NCI-H446 treated with DMSO at 0.1 percent for 48 hours (cell line): ENCODE data around the gene MAFF.
A peak's percentile ranks its signal among the peaks of the same experiment; 100 is the strongest.

Experiments used
- DNase-seq: peaks from one replicate; lab custom pipeline; 2025; lab: John Stamatoyannopoulos, UW

Gene MAFF

DNA sequence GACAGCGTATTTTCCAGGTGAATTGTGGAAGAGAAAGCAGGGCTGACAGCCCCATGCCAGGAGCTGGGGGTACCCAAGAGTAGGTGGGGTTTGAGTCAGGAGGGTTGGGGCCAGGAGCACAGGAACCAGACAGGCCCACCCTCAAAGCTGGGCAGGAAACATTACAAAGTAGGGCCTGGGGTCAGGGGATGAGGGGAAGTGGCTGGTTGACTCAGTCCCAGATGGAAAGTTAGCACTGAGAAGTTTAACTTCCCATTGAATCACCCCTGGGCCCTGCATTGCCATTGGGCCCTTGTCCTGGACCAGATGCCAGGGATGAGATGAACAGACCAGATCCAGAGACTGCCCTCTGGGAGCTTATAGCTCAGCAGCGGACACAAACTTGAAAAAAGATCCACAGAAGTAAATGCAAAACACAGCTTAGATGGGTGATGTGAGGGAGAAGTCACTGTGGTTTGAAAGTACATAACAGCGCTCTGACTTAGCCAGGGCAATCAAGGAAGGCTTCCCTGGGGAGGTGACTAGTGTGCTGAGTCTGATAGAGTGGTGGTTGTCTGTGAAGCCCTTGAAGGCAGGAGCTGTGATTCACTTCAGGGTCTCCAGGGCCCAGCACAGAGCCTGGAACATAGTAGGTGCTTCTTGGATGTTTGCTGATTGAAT, 2.2 kb downstream of the MAFF start:
- DNase-seq: no peak

GRCh38 chr22:38204784-38205183, 3.0 kb downstream of the MAFF start:
- no peak for DNase-seq

- peak; percentile 9 for DNase-seq
Measured at GRCh38 chr22:38205261-38206128, 3.7 kb downstream of the MAFF start.

- no peak for DNase-seq
Measured at GRCh38 chr22:38207898-38208432, 6.2 kb downstream of the MAFF start.

- DNase-seq: no peak
Measured at GRCh38 chr22:38208551-38208968, 6.8 kb downstream of the MAFF start.

GRCh38 chr22:38211556-38211955, 9.8 kb downstream of the MAFF start:
- DNase-seq: no peak

GRCh38 chr22:38212442-38212841, 10.6 kb downstream of the MAFF start:
- no peak for DNase-seq

DNA sequence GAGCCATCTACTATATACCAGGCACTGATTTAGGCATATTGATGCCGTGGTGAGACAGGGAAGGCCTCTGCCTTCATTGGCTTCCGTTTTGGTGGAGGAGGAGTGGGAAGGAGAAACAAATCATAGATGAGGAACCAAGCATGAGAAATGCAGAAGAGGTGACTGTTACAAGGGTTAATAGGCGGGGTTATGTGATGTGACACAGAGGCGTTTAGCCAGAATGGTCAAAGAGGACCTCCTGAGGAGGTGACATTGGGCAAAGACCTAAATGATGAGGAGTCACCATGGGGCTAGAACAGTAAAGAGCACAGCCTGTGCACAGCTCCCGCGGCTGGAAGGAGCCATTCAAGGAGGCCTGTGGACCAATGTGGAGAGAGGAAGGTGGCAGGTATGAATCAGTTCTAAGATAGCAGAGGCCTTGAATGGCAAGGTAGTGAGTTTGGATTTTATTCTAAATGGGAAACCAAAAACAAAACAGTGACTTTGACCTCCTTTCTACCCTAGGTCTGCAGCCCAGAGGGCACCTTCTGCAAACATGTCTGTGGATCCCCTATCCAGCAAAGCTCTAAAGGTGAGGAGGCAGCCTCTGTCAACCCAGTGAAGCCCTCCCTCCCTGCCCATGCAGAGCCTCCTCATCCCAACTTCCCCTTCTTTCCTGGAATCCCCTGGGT, 11.7 kb downstream of the MAFF start:
- DNase-seq: no peak

DNA sequence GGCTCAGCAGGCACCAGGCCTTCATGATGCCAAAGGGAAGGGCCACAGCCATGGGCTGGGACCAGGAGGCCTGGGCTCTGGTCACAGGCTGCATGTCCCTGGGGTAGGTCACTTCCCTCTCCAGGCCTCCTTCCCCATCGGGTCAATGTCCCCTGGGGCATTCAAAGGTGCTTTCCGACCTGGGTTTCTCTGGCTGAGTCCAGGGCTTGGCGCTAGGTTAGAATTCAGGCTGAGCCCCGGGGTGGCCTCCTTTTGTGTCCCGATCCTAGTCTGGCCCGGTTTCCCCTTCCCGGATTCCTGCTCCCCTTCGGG, 12.2 kb downstream of the MAFF start:
- no peak for DNase-seq

DNA sequence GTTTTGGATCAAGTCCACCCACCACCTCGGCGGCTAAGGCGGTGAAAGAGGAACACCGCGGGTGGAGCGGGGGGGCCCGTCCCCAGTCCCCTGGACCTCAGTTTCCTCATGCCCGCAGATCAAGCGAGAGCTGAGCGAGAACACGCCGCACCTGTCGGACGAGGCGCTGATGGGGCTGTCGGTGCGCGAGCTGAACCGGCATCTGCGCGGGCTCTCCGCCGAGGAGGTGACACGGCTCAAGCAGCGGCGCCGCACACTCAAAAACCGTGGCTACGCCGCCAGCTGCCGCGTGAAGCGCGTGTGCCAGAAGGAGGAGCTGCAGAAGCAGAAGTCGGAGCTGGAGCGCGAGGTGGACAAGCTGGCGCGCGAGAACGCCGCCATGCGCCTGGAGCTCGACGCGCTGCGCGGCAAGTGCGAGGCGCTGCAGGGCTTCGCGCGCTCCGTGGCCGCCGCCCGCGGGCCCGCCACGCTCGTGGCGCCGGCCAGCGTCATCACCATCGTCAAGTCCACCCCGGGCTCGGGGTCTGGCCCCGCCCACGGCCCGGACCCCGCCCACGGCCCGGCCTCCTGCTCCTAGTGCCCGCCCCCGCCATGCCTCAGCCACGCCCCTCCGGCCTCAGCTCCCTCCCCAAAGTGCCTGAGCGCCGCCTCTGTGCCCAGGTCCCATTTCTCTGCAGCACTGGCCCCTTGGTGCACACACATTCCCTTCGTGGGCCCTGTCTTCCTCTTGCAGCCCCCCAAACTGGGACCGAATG, 12.7 kb downstream of the MAFF start:
- DNase-seq: no peak

GRCh38 chr22:38215156-38216038, 13.6 kb downstream of the MAFF start:
- DNase-seq: no peak

- no peak for DNase-seq
Measured at GRCh38 chr22:38218661-38219622, 17.1 kb downstream of the MAFF start.

DNA sequence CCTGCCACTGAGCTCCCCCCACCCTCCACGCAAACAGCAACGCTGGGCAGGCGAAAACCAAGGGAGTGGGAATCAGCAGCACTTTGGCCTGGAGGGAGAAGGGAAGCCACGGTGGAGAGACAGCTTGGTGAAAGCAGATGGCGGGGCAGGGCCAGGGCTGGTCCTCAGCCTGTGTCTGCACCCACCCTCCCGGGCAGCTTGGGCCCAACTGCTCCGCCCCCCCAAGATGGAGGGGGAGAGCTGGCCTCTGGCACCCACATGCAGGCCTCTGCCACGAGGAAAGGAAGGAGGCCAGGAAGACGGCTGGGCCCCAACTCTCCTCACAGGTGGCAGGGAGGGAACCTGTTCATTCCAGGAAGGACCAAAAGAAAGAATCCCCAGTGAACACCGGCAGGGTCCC, 17.8 kb downstream of the MAFF start:
- peak; percentile 33 for DNase-seq

DNA sequence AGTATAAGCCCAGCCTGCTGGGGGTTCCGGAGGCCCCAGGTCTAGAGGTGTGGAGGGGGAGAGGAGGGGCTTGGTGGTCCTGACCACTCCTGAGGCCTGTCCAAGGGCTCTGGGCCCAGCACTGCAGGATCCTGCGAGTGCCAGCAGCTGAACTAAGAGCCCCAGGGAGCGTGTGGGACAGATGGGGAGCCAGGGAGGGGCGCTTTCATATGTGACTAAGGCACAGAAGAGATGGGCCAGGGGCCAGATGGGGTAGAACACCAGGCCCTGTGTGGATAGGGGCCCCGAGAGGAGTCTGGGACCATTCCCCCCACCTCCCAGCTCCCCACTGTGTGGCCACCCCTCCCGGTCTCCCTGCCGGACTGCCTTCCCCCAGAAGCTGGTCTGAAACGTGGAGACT, 18.4 kb downstream of the MAFF start:
- DNase-seq: no peak

DNA sequence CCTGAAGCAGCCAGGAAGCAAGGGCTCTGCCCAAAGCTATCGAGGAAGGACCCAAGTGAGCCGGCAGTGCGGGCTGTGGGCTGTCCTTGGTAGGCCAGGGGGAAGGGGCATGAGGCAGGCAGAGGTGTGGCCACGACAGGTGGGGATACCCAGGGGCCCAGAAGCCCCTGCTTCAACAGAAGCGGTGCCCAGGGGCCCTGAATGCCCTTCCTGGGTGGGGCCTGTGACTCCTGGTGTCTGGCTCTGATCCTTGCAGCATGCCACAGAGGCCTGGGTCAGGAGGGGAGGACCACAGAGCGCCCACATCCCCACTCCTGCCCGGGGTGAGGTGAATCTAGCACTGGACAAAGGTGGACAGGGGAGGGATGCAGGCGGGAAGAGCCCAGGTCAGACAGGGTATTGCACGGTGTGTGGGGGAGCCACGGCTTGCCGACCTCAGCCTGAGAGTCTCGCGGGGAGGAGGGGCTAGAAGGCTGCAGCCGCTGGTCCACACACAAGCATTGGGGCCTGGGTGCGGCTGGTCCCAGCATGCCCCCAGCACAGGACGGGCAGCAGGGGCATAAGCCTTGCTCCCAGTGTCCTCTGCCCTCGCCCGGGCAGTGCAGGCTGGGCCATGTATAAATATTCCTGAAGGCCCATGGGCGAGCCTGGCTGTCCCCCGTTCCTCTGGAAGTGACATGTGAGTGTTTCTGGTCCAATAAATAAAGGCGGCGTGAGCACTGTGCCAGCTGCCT, 19.0 kb downstream of the MAFF start:
- no peak for DNase-seq

DNA sequence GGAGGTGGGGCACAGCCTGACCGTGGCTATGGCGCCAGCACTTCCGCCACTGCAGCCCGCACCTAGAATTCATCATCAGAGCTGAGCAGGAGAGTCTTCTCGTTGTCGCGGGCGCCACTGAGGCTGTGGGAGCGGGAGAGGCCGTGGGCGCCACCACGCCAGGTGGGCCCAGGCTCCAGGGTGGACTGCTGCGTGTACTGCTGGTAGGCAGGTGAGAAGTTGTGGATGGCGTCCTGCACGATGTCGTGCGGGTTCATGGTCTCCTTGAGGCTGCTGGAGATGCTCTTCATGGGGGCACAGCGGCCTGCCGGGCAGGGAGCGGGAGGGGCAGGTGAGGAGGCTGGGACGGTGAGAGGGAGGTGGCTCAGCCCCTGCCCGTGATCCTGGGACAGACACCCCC, 19.6 kb downstream of the MAFF start:
- DNase-seq: no peak

DNA sequence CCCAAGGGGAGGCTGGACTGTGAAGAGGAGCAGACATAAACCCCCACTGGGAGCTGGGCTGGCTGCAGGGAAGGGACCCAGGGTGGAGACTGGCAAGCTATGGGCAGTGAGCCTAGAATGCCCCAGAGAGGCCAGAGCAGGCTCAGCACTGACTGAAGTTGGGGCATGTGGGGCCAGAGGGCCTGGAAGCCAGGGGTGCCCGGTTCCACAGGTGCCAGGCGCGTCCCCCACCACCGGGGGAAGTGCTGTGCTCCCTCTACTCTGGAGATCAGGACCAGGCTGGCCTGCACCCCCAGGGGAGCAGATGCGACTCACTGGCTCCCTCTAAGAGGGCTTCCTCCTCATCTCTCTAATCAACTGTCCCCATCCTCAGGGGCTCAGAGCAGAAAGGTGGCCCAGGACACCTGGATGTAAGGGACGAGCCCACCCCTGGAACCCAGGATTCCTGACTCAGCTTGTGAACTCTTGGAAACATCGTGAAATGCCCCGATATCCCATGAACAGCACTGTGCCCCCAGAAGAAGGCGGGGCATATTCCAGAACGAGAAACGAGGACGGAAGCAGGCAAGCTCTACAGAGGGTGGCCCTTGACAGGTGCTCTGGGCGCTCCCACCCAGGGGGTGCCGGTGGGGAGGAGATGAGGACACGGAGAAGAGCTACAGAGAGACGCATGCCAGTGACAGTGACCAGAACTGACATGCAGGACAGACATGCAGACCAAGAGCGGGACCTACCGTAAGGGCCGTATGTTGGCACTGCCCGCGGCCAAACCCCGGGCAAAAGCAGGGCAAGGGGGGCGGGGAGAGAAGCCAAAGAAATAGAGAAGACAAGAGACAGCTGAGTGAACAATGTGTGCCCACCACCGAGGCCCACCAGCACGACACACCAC, 20.4 kb downstream of the MAFF start:
- no peak for DNase-seq

DNA sequence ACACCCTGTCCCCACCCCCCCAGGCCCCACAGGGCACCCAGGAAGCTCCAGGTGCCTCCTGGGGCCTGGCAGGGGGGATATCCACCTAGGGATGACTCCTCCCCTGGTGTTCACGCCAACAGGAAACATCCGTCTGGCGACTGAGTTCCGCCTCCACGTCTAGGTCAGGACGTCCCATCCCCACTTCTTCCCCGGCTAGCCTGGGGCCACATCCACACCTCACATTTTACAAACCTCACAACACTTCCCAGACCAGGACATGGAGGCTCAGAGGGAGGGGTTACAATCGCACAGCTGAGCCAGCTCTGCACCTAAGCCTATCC, 21.0 kb downstream of the MAFF start:
- no peak for DNase-seq
